ENCODE data around the gene PSMB3.

PSMB3 gene

DNA sequence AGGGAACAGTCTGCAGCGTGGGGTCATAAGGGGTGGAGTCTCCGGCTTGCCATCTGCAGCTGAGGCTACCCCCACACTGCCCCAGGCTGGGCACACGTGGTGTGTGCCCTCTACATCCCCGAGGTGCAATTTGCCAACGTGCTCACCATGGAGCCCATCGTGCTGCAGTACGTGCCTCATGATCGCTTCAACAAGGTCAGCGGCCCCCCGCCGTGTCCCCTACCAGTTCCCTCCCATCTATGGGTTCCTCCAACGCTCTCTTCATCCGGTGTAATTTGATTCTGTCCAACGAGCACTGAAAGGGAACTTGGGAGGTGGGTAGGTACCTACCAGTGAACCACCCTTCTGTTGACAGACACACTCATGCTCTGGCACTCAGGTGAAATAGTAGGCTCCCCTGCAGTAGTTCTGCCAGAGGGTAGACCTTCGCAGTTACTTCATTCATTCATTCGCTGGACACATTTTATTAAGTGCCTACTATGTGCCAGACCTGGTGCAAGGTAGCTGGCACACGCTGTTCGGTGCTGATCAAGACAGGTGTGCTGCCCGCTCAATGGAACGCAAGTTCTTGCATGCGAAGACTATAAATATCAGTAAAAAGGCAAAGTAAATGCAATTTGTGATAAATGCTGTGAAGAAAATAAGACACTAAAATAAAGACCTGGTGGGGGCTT is 44.7 kb upstream of the PSMB3 start:
- no peaks in the 10 kb centered on the region for H4K20me1 ChIP-seq (ENCODE audit: insufficient read depth)
- no peak overlapping the region for H3K9ac ChIP-seq
- peaks cover 36% of the 10 kb centered on the region for H3K79me2 ChIP-seq (ENCODE audit: insufficient read depth, low read depth)
- TF ChIP-seq, protein P1, sequence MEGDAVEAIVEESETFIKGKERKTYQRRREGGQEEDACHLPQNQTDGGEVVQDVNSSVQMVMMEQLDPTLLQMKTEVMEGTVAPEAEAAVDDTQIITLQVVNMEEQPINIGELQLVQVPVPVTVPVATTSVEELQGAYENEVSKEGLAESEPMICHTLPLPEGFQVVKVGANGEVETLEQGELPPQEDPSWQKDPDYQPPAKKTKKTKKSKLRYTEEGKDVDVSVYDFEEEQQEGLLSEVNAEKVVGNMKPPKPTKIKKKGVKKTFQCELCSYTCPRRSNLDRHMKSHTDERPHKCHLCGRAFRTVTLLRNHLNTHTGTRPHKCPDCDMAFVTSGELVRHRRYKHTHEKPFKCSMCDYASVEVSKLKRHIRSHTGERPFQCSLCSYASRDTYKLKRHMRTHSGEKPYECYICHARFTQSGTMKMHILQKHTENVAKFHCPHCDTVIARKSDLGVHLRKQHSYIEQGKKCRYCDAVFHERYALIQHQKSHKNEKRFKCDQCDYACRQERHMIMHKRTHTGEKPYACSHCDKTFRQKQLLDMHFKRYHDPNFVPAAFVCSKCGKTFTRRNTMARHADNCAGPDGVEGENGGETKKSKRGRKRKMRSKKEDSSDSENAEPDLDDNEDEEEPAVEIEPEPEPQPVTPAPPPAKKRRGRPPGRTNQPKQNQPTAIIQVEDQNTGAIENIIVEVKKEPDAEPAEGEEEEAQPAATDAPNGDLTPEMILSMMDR (conservative IDR thresholded peaks at IDR 0.05; ENCODE audit: low read depth, low read length), result no peak
- peaks cover 11% of the 10 kb centered on the region for H3K4me1 ChIP-seq (ENCODE audit: low read depth, poor library complexity, severe bottlenecking)
- H3K27me3 ChIP-seq (ENCODE audit: insufficient read depth, low read depth), result no peaks in the 10 kb centered on the region
- H3K36me3 ChIP-seq (ENCODE audit: insufficient read depth), result no peaks in the 10 kb centered on the region; the same call in 1 of the 2 replicates
- no peak overlapping the region for H2AFZ ChIP-seq (ENCODE audit: low read depth)
- H3K27ac ChIP-seq, result no peak overlapping the region
- H3K4me3 ChIP-seq (IDR thresholded peaks at IDR 0.05; ENCODE audit: insufficient read depth, low read depth, low read length), result no peak overlapping the region
- H3K4me2 ChIP-seq, result no peak overlapping the region

DNA sequence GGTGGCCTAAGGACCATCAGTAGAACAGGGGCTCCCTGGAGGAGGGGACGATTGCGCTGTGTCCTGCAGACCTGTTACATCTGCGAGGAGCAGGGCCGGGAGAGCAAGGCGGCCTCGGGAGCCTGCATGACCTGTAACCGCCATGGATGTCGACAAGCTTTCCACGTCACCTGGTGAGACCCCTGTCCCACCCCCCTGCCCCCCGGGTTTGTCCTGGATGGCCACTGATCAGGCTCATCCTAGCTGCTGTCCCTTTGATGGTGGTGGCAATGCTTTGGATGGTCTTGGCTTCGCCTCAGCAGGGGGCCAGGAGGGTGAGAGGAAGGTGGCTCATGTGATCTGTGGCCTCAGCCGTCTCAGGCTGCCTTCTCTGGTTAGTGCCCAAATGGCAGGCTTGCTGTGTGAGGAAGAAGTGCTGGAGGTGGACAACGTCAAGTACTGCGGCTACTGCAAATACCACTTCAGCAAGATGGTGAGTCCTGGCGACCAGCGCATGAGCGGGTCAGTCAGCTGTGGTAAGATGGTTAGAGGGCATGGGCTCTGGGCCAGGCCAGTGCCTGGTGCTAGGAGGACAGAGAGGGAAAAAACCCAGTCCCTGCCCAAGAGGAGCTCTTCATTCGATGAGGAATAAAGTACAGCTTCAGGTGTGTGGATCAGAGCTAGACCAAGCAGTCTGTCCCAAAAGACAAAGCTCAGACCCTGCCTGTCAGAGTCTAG is 43.3 kb upstream of the PSMB3 start:
- Histone ChIP-seq H3K4me3 (IDR thresholded peaks at IDR 0.05; ENCODE audit: insufficient read depth, low read depth, low read length) (no peak overlapping the region), H3K79me2 (ENCODE audit: insufficient read depth, low read depth) (peaks cover 34% of the 10 kb centered on the region), H3K36me3 (ENCODE audit: insufficient read depth) (no peaks in the 10 kb centered on the region; the same call in 1 of the 2 replicates), H3K9ac (no peak overlapping the region), H4K20me1 (ENCODE audit: insufficient read depth) (no peaks in the 10 kb centered on the region), H3K27ac (no peak overlapping the region), H3K4me1 (ENCODE audit: low read depth, poor library complexity, severe bottlenecking) (peaks cover 11% of the 10 kb centered on the region), H3K27me3 (ENCODE audit: insufficient read depth, low read depth) (no peaks in the 10 kb centered on the region), H2AFZ (ENCODE audit: low read depth) (no peak overlapping the region), H3K4me2 (no peak overlapping the region)
- TF ChIP-seq, protein P1 (conservative IDR thresholded peaks at IDR 0.05; ENCODE audit: low read depth, low read length), result no peak

DNA sequence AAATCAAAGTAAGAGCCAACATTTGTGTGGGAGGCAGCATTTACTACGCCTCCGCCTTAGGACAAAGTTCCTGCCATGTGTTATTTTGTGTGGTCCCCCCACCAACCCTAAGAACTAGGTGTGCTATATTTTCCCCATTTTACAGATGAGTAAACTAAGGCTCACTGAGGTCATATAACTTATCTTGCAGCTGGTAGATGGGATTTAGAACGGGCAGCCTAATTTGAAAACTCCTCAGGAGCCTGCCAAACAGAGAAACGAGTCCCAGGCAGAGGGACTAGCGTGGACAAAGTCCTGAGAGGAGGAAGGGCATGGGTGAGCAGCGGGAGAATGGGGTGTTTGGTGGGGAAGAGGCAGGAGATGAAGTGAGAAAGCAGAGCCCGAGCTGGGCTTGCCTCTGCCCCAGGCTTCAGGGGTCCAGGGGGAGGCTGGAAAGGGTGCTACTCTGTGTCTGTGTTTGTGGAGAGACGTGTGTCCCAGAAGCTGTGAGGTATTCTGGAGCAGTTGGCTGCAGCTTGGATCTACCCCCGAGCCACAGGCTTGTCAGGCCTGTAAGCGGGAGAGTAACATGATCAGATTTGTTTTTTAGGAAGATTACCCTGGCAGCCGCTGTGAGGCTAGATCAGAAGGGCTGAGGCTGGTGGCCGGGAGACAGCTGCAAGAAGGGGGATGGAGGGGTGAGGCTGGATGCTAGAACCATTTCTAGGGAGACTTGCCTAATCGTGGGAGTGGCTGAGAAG is 42.5 kb upstream of the PSMB3 start:
- peaks cover 33% of the 10 kb centered on the region for H3K79me2 ChIP-seq (ENCODE audit: insufficient read depth, low read depth)
- H3K27ac ChIP-seq, result no peak overlapping the region

DNA sequence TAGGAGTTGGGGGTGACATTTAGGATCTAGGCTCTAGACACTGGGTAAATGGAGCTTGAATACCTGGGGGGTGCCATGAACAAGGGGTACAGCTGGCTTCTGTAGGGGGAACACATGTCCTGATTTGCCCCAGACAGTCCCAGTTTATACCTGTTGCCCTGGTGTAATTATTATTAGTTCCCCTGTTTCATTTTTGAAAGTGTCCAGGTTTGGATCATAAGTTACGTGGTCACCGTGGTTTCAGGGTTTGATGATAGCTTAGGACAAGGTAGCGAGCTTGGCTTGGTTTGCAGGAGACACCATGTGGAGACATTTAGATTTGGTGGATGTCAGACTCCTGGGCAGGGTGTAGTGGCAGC is 42.0 kb upstream of the PSMB3 start:
- no peaks in the 10 kb centered on the region; the same call in 1 of the 2 replicates for H3K36me3 ChIP-seq (ENCODE audit: insufficient read depth)
- H3K27me3 ChIP-seq (ENCODE audit: insufficient read depth, low read depth), result no peaks in the 10 kb centered on the region
- TF ChIP-seq, protein P1 (conservative IDR thresholded peaks at IDR 0.05; ENCODE audit: low read depth, low read length), result no peak
- H4K20me1 ChIP-seq (ENCODE audit: insufficient read depth), result no peaks in the 10 kb centered on the region
- H3K27ac ChIP-seq, result no peak overlapping the region
- H3K4me1 ChIP-seq (ENCODE audit: low read depth, poor library complexity, severe bottlenecking), result peaks cover 11% of the 10 kb centered on the region
- H3K4me2 ChIP-seq, result no peak overlapping the region
- no peak overlapping the region for H3K9ac ChIP-seq
- no peak overlapping the region for H3K4me3 ChIP-seq (IDR thresholded peaks at IDR 0.05; ENCODE audit: insufficient read depth, low read depth, low read length)
- peaks cover 33% of the 10 kb centered on the region for H3K79me2 ChIP-seq (ENCODE audit: insufficient read depth, low read depth)
- no peak overlapping the region for H2AFZ ChIP-seq (ENCODE audit: low read depth)

More for the DNA sequence above, 42.5 kb upstream of the PSMB3 start:
- Histone ChIP-seq H3K36me3 (ENCODE audit: insufficient read depth) (no peaks in the 10 kb centered on the region; the same call in 1 of the 2 replicates), H2AFZ (ENCODE audit: low read depth) (no peak overlapping the region), H3K4me2 (no peak overlapping the region), H3K9ac (no peak overlapping the region), H3K4me1 (ENCODE audit: low read depth, poor library complexity, severe bottlenecking) (peaks cover 11% of the 10 kb centered on the region), H3K4me3 (IDR thresholded peaks at IDR 0.05; ENCODE audit: insufficient read depth, low read depth, low read length) (no peak overlapping the region), H4K20me1 (ENCODE audit: insufficient read depth) (no peaks in the 10 kb centered on the region), H3K27me3 (ENCODE audit: insufficient read depth, low read depth) (no peaks in the 10 kb centered on the region)
- TF ChIP-seq, protein P1 (conservative IDR thresholded peaks at IDR 0.05; ENCODE audit: low read depth, low read length), result no peak
